RWPE1 (cell line): ENCODE measurements around the gene SNRPA.

ENCODE experiments used
- CTCF ChIA-PET: fragments of 350-600 bp; sonication (Branson Sonifier 250); formaldehyde crosslinking; extraction: SDS; loops from one replicate; lab custom pipeline; 2021; lab: Yijun Ruan, JAX
- POLR2A ChIA-PET: fragments of 400-600 bp; formaldehyde crosslinking; extraction: SDS; loops from one replicate; lab custom pipeline; 2020; ENCODE audit warnings: antibody characterized with exemption; ENCODE audit not compliant: low non-redundant PET; lab: Yijun Ruan, JAX
- DNase-seq: peaks from one replicate; pipeline ENCODE4 v3.0.0; 2012; ENCODE audit warnings: low spot score
- H3K27ac ChIP-seq: fragments of 450-650 bp; 2 replicates; pipeline ENCODE4 v1.5.1; 2017
- TF ChIP-seq, protein P1 (sequence below): fragments of 450-650 bp; conservative IDR thresholded peaks from 2 replicates; pipeline ENCODE4 v1.5.1; 2017; ENCODE audit warnings: low read depth, mild to moderate bottlenecking

The SNRPA gene

DNA sequence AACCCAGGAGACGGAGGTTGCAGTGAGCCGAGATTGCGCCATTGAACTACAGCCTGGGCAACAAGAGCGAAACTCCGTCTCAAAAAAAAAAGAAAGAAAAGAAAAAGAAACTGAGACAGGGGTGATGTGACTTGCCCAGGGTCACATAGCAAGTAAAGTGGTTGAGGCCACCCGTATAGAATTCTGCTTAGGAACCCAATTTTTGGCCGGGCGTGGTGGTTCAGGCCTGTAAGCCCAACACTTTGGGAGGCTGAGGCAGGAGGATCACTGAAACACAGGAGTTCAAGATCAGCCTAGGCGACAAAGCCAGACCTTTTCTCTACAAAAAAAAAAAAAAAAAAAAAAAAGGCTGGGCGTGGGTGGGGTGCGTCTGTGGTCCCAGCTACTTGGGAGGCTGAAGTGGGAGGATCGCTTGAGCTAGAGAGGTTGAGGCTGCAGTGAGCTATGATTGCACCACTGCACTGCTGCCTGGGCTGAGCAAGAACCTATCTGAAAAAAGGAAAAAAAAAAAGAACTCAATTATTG, 1.3 kb downstream of the SNRPA start:
- TF ChIP-seq, protein P1, sequence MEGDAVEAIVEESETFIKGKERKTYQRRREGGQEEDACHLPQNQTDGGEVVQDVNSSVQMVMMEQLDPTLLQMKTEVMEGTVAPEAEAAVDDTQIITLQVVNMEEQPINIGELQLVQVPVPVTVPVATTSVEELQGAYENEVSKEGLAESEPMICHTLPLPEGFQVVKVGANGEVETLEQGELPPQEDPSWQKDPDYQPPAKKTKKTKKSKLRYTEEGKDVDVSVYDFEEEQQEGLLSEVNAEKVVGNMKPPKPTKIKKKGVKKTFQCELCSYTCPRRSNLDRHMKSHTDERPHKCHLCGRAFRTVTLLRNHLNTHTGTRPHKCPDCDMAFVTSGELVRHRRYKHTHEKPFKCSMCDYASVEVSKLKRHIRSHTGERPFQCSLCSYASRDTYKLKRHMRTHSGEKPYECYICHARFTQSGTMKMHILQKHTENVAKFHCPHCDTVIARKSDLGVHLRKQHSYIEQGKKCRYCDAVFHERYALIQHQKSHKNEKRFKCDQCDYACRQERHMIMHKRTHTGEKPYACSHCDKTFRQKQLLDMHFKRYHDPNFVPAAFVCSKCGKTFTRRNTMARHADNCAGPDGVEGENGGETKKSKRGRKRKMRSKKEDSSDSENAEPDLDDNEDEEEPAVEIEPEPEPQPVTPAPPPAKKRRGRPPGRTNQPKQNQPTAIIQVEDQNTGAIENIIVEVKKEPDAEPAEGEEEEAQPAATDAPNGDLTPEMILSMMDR: no peak
- ChIA-PET POLR2A (interaction anchor here (0.7 kb wide), 2 partner anchors 35 to 392 kb away, joined by 3 to 4 read pairs; no protein-coding TSS in a partner anchor), CTCF (interaction anchor here (0.6 kb wide), 1 partner anchor 31 kb away, joined by 3 read pairs; no protein-coding TSS in a partner anchor)
- DNase-seq: no peak
- H3K27ac ChIP-seq: peak overlapping the region; percentile 95

DNA sequence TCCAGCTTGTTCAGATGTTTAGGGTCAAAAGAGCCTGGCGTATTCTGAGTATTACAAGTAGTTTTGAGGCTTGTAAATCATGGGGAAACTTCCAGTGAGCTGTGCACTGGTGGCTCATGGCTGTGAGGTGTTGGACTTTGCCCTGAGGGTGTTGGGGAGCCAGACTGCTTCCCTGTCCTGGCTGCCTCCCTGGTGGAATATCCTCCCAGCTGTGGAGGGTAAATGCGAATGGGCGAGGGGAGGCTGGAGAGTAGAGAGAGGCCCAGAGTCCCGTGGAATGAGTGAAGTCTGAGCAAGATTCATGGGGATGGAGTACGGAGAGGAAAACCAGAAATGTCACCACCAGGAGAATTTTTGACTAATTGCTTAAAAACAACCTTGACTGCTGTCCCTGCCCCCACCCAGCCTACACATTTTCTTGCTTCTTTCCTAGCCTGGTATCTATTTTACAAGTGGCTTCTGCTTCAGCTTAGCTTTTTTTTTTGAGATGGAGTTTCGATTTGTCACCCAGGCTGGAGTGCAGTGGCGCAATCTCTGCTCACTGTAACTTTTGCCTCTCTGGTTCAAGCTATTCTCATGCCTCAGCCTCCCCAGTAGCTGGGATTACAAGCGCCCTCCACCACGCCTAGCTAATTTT, 3.7 kb downstream of the SNRPA start:
- H3K27ac ChIP-seq: peak overlapping the region; percentile 61
- no peak for DNase-seq
- ChIA-PET CTCF (interaction anchor here (1.2 kb wide), 1 partner anchor 15 kb away, joined by 7 read pairs; no protein-coding TSS in a partner anchor), POLR2A (no interaction called here)
- TF ChIP-seq, protein P1: no peak

DNA sequence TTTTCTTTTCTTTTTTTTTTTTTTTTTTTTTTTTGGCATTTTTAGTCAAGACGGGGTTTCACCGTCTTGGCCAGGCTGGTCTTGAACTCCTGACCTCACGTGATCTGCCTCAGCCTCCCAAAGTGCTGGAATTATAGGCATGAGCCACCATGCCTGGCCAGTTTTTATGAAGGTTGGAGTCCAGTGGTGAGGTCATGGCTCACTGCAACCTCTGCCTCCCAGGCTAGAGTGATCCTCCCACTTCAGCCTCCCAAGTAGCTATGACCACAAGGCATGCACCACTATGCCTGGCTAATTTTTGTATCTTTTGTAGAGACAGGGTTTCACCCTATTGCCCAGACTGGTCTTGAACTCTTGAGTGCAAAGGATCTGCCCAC, 4.2 kb downstream of the SNRPA start:
- CTCF ChIA-PET: interaction anchor here (1.2 kb wide), 1 partner anchor 16 kb away, joined by 7 read pairs; no protein-coding TSS in a partner anchor

DNA sequence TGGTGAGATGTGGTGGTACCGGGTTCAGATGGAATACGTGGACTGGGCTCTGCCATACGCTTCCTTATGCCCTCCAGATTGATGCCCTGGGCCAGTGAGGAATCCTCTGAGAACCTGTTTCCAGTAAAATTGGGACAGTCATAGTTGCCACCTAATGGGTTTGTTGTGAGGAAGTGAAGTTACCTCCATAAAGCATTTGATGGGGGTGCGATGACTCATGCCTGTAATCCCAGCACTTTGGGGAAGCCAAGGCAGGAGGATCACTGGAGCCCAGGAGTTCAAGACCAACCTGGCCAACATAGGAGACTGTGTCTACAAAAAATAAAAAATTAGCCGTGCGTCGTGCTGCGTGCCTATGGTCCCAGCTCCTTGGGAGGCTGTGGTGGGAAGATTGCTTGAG, 4.8 kb downstream of the SNRPA start:
- peak overlapping the region; percentile 61 for H3K27ac ChIP-seq
- TF ChIP-seq, protein P1: no peak
- ChIA-PET CTCF (interaction anchor here (0.6 to 1.2 kb wide), 2 partner anchors 16 to 104 kb away, joined by 3 to 7 read pairs; no protein-coding TSS in a partner anchor), POLR2A (interaction anchor here (1.0 kb wide), 1 partner anchor 12 kb away, joined by 3 read pairs; no protein-coding TSS in a partner anchor)
- no peak for DNase-seq

More for the DNA sequence above, 4.2 kb downstream of the SNRPA start:
- POLR2A ChIA-PET: no interaction called here
- no peak for DNase-seq
- TF ChIP-seq, protein P1: no peak
- H3K27ac ChIP-seq: peak overlapping the region; percentile 61

DNA sequence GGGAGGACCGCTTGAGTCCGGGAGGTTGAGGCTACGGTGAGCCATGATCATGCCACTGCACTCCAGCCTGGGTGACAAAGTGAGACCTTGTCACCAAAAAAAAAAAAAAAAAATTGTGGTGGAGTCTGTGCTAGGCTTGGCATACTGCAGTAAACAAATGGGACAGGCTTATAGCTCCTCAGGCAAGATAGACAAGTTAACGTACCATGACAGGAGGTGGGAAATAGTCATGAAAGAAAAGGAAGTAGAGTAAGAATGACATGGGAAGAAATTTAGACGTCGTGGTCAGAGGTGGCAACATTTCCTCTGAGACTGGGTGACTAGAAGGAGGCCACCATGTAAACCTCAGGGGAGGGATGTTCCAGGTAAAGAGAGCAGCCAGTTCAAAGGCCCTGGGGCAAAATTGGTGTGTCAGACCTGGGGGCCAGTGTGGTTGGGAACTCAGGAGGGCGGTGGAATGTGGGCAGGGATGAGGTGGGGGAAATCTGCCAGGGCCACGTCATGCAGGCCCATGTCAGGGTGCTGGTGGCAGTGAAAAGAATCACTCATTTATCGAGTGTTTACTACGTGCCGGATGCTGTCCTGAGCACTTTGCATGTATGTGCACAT, 5.6 kb downstream of the SNRPA start:
- TF ChIP-seq, protein P1: no peak
- H3K27ac ChIP-seq: peak overlapping the region; percentile 61
- ChIA-PET CTCF (no interaction called here), POLR2A (interaction anchor here (1.0 kb wide), 1 partner anchor 13 kb away, joined by 3 read pairs; no protein-coding TSS in a partner anchor)
- peak; percentile 48 for DNase-seq

DNA sequence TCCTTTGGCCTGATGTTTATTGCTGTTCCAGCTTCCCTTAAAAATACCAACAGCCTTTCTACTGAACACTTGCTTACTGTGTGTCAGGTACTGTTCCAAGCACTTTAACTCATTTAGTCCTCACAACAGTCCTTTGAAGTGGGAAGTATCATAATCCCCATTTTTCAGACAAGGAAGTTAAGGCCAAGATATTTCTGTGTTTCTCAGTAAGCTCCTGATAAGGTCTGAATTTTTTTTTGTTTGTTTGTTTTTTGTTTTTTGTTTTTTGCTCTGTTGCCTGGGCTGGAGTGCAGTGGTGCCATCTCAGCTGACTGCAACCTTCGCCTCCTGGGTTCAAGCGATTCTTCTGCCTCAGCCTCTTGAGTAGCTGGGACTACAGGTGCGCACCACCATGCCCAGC, 7.5 kb downstream of the SNRPA start:
- CTCF ChIA-PET: no interaction called here
- H3K27ac ChIP-seq: 0 out of 2 replicates have a peak overlapping the region, but pooled peaks have one; percentile 32
- TF ChIP-seq, protein P1: no peak
- no peak for DNase-seq
- POLR2A ChIA-PET: no interaction called here
